SKM-1 (cell line): Measurements from ENCODE around the gene ZBTB5.
"Not testable (repeated sequence)": the region's sequence is repeated elsewhere in the genome, so short reads cannot be mapped to it uniquely, and the experiment has no call there.

ENCODE experiments used
- DNase-seq: peaks from one replicate; lab custom pipeline; 2025; ENCODE audit not compliant: unreplicated experiment; lab: John Stamatoyannopoulos, UW

ZBTB5 gene

DNA sequence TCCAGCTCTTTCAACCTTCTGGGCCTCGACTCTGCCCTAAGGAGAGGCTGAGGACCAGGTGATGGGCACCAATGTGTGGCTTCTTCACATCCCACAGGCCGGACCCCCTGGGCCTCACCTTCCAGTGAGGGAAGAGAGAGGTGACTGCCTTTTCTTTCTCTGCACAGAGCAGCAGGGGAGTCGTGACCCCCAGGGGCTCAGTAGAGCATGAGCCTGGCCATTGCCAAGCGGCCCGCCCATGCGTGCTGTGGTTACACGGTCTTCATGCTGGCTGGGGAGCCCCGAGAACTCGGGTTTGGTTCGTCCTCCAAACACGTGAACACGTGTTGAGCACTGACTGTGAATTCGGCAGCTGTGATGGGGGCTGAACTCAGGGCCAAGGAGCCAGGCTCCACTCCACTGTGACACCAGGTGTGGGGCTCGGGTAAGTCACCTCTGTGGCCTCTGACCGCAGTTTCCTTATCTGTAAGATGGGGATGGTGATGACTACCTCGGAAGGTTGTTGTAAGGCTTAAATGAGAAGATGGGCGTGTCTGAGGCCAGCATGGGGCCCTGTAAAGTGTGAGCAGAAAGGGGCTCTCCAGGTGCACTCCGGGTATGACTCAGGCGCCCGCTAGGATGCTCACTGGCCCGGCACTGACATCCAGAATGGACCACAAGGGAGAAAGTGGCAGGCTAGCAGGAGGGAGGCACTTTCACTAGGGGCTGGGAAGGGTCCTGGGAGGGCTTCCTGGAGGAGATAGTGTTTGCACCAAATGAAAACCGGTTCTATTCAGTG lies 56.1 kb downstream of the ZBTB5 start:
- DNase-seq: no peak

DNA sequence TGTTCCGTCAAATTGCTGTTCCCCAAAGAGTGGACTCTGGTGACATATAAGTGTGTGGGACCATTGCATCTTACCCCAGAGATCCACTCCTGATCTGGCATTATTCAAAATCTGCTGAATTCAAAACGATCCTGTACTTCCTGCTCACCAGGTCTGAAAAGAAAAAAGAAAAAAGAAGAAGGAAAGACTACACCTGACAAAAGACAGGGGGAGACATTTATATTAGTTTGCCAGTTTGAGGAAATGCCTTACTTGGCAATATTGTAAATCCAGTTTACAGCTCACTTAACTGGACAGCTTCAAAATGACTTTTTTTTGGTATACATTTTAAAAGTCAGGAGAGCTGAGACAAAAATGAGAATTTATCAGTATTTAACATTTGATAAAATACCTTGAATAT lies 57.8 kb downstream of the ZBTB5 start:
- no peak for DNase-seq

DNA sequence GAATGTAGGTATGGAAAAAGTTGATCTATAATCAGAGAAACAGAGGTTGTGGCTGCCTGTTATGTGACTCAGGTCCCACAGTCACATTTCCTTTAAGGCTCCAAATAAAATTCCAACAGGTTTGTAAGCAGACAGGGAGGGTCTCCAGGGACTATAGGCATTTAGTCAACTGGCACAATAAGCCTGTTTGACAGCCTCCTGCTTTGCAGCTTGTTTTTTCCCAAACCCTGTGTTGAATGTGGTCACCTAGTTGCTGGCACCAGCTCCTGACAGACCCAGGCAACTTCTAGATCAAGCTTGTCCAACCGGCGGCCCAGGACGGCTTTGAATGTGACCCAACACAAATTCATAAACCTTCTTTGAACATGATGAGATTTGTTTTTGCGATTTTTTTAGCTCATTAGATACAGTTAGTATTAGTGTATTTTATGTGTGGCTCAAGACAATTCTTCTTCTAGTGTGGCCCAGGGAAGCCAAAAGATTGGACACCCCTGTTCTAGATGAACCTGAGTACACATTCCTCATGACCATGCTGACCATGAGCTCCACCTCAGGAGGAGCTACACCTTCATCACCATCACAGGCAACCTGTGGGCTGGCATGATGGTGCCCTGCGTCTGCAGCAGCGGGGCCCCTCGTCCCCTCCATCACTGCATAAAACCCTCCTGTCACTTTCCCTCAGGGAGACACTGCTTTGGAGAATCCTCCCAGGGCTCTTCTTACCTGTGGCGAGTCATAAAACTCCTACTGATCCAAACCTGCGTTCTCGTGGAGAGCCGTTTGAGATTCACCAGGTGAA lies 58.4 kb downstream of the ZBTB5 start:
- no peak for DNase-seq

DNA sequence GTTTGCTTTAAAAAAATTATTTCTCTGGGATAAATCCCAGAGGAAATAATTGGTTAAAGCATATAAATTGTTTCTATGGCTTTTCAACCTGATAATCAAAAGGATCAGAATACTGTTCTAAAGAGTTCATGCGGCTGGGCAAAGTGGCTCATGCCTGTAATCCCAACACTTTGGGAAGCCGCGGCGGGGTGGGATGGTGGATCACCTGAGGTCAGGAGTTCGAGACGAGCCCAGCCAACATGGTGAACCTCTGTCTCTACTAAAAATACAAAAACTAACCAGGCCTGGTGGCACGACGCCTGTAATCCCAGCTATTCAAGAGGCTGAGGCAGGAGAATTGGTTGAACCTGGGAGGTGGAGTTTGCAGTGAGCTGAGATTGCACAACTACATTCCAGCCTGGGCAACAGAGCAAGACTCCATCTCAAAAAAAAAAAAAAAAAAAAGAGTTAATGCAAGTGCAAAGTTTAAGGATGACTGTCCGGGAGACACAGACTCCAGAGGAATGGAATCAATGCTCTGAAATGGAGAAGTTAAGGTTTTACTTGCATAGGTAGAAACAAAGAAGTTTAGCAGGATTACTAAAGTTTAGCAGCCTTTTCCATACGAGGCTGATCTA lies 59.4 kb downstream of the ZBTB5 start:
- DNase-seq: no peak

DNA sequence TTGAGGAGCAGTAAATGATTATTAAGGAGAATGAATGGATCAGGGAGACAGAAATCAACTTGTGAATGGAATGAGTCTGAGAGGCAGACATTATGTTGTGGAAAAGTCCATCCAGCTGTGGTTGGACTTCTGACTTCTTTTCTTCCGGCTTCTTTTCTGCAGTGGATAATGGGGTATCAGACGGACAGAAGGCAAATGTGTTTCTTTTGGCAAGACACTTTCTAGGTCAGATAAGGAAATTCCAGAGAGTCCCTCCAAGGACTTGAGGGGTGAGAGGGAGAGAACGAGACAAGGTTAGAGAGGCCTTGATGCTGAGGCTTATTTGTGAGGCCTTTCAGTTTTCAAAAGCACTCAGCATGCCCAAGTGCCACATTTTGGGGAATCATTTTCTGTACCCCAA lies 59.9 kb downstream of the ZBTB5 start:
- no peak for DNase-seq

DNA sequence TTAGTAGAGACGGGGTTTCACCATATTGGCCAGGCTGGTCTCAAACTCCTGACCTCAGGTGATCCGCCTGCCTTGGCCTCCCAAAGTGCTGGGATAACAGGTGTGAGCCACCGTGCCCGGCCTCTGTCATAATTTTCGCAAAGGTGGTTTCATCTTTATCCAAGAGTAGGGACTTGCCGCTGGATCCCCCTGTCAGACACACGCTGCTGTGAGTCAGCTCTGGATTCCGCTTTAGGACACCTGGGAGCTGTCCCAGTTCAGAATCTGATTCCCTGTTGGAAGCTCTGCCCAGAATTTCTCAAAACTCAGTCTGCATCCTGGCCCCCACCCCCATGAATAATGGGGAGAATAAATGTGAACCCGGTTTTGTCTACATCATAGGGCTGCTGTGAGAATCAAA lies 60.7 kb downstream of the ZBTB5 start:
- no peak for DNase-seq

DNA sequence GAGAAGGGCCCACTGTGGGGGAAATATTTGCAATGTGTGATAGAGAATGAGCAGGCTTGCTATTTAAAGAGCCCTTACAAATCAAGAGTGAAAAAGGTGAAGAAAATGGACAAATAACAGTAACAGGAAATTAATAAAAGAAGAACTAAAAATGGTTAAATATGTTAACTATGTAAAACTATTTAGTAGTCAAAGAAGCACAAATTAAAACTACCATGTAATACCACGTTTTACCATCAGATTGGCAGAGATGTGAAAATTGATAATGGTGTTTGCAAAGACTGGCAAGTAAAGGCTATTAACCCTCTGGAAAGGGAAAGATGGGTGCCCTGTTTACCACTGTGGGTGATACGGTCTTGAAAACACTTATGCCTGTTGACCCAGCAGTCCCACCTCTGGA lies 65.9 kb downstream of the ZBTB5 start:
- DNase-seq: no peak

DNA sequence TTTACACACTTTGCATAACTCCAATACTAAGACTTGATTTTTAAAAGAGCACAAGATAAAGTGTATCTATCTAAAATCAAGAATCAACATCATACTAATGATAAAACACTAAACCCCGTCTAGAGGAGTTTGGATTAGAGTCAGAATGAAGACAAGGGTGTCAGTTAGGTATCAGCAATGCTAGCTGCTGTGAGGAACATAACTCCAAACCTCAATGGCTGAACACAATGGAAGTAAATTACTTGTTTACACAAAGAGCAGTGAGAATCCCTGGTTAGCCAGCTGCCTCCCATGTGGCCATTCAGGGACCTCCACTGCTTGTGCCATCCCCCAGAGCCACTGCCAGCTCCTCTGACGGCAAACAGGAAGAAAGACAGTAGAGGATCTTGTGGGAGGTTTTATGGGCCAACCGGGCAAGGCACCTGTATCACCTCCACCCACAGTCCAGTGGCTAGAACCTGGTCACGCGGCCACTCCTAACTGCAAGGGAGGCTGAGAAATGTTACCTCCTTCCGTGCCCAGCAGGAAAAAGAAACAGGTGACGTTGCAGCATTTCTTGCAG lies 66.7 kb downstream of the ZBTB5 start:
- DNase-seq: no peak

DNA sequence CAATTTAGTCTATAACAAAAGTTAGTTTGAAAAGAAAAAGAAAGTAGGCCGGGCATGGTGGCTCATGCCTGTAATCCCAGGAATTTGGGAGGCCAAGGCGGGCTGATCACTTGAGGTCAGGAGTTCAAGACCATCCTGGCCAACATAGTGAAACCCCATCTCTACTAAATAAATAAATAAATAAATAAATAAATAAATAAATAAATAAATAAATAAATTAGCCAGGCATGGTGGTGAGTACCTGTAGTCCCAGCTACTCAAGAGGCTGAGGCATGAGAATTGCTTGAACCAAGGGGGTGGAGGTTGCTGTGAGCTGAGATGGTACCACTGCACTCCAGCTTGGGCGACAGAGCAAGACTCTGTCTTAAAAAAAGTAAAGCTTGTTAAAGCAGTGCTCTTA lies 67.3 kb downstream of the ZBTB5 start:
- not testable (repeated sequence) for DNase-seq

DNA sequence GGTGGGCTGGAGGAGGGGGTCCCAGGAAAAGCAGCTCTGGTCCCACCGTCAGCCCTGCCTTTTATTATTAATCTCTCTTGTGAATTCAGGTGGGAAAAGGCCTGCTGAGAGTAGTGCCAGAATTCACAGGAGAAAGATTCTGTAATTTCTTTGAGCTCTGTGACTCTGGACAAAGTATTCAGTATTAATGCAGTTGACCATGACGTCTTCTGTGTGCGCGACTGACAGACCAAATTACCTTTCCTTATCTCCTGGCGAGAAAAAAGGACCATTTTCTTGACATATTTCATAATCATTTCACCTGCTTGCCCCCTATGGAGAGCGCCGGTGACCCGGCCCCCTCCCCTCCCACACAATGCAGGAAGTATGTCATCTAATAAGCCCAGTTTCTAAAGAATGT lies 69.6 kb downstream of the ZBTB5 start:
- DNase-seq: no peak

DNA sequence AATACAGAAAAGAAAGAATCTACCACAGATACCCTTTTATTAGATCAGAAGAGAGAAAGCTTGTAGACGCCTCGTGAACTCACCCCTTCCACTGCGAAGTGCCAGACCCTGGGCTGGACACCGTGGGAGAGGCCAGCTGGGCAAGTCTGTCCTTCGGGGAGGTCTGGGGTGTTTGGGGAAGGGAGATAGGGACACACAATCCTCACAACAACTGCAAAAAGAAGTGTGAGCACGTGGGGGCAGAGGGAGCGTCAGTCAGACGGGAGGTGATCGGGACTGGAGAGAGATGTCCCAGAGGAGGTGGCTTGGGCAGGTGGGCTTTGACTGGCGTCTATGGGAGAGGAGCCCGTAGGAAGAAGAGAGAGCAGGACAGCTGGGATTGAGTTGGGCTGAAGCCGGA lies 70.0 kb downstream of the ZBTB5 start:
- DNase-seq: no peak

DNA sequence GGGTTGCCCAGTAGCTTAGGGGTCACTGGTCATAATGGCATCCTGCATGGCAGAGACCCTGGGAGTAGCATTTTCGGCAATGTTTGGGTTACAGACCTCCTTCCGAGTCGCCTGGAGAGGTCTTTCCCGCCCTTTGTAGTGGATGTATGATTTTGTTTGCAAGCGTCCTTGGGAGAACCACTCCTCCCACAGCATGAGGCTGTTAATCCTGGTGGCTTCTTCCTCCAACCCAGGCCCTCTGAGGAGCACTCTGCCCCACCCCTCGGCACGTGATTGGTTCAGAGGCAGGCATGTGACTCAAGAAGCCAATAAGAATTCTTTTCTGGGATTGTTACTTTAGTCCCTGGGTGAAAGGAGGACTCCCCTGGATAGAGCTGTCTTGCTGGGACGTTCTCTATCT lies 73.0 kb downstream of the ZBTB5 start:
- no peak for DNase-seq

DNA sequence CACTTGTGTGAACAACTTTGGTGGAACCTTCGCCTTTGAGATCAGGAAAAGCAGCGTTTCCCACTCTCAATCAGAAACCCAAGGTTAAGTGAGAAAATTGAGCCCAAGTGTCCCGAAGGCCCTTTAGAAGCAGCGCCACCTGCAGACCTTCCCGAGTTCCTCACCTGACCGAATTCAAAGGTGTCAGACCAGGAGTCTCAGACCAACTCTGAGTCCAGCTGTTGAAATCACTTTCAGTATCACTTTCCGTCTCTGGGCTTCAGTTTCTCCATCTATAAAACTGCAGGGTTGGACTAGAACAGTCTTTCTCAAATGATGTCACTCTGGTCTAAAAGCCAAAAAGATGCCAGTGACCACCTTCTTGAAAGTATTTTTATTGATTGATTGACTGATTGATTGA lies 74.5 kb downstream of the ZBTB5 start:
- DNase-seq: no peak
